Activated CD8-positive, alpha-beta memory T cell treated with anti-CD3 and anti-CD28 coated beads, Interleukin-2, amount 50 U/mL, for 48 hours (primary cell): ENCODE measurements around the gene TOR1A.
"Not testable (repeated sequence)": the region's sequence is repeated elsewhere in the genome, so short reads cannot be mapped to it uniquely, and the experiment has no call there.

Experiments
- DNase-seq: peaks from one replicate; pipeline ENCODE4 v3.0.0-alpha.2; 2020

TOR1A gene

DNA sequence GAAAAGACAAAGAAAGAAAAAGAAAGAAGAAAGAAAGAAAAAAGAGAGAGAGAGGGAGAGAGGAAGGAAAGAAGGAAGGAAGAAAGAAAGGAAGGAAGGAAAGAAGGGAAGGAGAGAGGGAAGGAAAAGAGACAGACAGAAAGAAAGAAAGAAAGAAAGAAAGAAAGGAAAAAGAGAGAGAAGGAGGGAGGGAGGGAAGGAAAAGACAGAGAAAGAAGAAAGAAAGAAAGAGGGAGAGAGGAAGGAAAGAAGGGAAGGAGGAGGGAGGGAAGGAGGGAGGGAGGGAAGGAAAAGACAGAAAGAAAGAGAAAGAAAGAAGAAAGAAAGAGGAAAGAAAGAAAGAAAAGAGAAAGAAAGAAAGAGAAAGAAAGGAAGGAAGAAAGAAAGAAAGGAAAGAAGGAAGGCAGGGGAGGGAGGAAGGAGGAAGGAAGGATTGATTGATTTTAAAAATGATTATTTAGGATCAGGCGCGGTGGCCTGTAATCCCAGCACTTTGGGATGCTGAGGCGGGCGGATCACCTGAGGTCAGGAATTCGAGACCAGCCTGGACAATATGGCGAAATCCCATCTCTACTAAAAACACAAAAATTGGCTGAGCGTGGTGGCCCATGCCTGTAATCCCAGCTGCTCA, 44.3 kb downstream of the TOR1A start:
- DNase-seq = no peak

DNA sequence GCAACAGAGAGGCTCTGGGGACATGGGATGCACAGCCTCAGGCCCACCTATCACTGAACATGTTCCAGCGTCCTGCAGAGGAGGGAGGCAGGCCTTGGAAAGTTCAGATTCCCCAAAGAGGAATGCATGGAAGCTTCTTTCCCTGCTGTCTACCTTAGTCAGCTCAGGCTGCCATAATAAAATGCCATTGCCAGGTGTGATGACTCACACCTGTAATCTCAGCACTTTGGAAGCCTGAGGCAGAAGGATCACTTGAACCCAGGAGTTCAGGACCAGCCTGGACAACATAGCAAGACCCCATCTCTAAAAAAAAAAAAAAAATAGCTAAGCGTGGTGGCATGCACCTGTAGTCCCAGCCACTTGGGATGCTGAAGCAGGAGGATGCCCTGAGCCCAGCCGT, 45.5 kb downstream of the TOR1A start:
- DNase-seq = no peak

DNA sequence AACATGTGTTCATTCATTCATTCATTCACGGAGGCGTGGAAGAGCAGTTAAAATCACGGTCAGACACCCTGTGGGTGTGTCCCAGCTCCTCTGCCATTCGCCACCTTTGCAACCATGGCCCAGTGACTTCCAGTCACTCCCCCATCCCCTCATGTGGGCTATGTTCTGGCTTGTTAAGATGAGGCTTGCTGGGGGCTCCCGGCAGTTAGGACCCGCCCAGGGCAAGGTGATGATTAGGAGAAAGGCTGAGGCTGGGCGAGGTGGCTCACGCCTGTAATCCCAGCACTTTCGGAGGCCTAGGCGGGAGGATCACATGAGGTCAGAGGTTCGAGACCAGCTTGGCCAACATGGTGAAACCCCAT, 46.2 kb downstream of the TOR1A start:
- no peak for DNase-seq

DNA sequence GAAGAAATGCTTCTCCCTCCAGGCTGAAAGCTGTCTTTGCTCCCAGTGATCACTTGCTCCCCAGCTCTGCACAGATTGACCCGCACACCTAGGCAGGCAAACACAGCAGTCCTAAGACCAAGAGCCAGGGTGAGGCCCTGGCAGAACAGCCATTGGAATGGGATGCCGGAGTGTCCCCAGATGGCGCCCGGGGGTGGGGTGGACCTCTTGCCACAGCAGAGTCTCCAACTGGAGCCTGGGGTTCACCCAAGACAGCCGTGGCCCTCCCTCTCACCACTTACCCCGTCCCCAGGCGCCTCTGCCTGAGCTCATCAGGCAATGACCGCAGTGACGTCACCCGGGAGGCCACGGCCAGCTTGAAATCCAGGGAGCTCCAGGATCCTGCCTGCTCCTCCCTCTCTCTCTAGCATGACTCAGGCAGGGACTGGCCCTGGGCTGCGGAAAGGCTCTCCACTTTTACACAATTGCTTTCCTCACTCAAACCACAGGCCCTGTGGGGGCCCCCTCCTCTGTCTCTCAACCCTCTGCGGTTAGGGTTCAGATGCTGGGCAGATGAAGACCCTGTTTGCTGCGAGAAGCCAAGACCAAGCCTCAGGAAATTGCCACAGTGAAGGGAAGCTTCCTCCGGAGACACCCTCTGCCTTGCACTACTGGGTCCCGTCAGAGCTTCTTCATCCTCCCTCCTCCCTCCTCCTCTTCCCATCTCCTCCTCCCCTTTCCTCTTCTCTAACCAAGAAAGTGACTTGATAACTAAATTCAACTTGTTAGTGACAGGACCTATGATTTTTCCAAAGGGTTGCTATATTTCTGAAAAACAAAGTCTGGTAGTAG, 46.8 kb downstream of the TOR1A start:
- peak; percentile 84 for DNase-seq

DNA sequence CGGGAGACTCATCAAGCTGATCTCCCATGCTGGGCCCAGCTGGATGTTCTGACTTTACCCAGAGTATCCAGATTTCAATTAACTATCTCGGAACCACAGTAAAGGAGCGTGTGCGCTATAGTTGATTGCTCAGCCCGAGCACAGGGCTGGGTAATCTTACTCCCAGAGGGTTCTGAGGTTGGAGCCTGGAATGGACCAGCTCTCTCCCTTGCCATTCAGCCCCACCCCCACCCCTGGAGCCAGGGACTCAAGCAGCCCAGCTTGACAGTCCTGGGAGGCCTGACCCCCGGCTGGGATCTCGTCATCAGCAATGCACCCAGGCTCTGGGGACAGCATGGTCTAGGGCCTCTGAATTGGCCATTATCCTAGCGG, 47.4 kb downstream of the TOR1A start:
- DNase-seq = no peak

DNA sequence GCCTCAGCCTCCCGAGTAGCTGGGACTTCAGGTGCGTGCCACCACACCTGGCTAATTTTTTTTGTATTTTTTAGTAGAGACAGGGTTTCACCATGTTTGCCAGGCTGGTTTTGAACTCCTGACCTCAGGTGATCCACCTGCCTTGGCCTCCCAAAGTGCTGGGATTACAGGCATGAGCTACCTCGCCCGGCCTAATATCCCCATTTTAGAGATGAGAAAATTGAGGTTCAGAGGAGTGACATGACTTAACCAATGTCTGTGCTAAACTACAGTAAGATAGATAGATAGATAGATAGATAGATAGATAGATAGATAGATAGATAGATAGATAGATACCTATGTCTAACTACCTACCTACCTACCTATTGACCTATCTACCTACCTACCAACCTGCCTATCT, 47.8 kb downstream of the TOR1A start:
- DNase-seq = not testable (repeated sequence)

DNA sequence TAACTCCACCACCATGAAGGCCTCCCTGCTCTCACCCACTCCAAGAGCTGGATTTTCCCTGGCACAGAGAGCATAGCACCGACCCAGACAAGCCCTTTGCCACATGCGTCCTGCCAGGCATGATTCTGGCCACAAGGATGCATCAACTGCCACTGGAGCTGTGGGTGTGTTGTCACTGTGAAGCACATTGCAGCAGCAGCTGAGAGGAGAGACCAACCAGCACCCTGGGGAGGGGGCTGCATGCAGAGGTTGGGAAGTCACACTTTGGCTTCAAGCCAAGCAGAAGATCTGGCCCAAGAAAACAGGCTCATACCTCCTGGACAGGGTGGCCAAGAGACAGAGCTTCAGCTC, 48.5 kb downstream of the TOR1A start:
- DNase-seq = no peak

DNA sequence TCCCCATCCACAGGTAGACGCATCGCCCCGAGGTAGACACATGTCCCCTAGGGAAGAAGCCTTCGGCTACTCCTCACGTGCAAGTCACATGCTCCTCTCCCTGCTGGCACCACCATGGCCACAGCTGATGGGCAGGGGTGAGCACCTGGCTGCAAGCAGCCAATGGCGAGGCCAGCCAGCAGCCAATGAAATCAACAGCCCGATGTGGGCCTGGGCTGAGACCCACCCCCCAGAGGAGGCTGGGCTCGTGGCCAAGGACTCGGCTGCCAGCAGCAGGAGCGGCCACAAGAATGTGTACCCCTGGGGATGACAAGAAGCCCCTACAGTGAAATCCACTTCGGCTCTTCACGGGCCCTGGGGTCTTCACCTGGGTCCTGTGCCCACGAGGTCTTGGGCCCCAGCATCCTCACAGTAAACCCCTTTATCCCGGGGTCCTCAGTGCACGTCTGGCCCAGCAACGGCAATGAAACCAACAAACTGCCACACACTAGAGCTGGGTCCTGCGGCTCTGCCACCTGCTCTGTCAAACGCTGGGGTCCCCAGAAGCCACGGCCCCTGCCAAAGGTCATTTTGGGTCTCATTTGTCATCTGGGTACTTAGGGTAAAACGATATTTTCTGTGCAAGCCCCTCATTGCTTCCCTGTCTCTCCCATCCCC, 49.0 kb downstream of the TOR1A start:
- no peak for DNase-seq

DNA sequence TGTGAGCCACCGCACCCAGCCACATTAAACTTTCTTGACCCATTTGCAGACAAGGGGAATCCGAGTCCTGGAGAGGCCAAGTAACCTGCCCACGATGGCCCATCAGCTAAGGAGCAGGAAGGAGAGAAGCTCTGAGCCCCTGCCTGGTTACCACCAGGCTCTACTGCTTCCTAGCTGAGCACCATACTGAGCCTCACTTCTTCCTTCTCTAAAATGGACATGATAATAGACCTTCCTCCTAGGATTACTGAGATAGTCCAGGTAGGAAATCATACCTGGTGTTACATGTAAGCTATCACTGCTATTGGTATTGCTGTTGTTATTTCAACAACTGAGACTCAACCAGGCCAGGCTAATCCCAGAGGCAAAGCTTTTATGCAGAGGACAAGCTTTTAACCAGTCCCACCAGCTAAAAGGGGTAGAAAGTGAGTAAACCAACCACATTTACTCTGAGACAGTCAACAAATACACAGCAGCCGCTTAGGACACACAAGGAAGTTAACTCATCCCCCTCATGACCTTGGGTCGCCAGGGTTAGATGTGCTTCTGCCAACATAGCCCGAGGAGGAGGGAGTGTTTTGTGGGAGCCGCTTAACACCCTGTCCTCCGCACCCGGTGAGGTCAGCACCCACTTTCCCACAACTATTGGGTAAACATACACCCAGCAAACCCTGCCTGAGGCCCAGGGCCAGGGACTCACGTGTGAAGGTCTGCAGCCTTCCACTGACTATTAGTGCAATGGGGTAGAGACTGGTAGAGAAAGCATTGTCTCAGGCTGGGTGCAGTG, 50.5 kb downstream of the TOR1A start:
- DNase-seq = no peak

DNA sequence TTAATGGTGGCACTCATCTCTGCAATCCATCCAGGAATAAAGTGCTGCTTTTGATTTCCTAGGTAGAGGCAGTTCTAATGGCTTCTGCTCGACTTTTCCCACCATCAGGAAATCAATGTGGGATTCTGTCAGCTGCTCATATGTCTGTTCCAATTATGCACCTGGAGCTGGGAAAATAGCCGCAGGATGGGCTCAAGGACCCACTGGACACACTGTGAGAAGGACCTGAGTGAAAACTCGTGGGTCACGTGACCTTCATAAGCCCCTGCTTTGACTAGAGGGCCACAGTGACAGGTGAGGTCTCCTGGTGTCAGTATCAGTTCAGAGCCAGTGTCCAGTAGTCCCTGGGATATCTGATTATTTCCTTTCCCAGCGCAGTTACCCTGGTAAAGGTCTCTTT, 53.2 kb downstream of the TOR1A start:
- no peak for DNase-seq

DNA sequence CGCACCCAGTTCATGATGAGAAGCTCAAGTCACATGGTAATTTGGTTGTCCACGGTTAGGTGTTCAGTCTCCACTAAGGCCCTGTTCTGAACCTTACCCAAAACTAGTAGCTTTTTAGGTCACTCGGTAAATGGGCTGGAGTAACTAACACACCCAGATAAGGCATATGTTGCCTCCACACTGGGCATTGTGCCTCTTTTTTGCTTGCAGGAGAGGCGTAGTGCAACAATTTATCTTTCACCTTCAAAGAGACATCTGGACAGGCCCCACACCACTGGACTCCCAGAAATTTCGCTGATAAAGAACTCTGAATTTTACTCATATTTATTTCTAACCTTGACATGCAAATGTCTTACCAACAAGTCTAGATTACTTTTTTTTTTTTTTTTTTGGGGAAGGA, 54.3 kb downstream of the TOR1A start:
- no peak for DNase-seq

DNA sequence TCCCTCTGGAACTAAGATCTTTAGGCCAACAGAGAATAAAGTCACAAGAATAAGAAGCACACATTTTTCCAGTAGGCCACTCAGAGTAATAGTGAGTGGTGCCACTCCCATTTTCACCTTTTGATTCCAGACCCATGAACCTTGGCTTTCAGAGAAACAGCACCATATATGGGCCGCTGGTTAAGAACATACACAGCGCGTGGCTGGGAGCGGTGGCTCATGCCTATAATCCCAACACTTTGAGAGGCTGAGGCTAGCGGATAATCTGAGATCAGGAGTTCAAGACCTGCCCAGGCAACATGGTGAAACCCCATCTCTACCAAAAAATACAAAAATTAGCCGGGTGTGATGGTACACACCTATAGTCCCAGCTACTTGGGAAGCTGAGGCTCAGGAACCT, 55.5 kb downstream of the TOR1A start:
- DNase-seq = no peak

DNA sequence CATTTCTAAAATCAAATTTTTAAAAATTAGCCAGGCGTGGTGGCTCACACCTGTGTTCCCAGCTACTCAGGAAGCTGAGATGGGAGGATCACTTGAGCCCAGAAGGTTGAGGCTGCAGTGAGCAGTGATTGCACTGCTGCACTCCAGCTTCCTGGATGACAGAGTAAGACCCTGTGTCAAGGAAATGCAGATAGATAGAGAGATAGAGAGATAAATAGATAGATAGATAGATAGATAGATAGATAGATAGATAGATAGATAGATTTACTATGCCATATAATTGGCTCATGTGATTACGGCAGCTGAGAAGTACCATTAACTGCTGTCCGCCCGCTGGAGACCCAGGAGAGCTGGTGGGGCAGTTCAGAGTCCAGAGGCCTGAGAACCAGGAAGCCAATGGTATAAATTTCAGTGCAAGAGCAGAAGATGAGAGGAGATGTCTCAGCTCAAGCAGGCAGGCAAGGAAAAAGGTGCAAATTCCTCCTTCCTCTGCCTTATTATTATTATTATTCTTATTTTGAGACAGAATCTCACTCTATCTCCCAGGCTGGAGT, 58.1 kb downstream of the TOR1A start:
- no peak for DNase-seq

DNA sequence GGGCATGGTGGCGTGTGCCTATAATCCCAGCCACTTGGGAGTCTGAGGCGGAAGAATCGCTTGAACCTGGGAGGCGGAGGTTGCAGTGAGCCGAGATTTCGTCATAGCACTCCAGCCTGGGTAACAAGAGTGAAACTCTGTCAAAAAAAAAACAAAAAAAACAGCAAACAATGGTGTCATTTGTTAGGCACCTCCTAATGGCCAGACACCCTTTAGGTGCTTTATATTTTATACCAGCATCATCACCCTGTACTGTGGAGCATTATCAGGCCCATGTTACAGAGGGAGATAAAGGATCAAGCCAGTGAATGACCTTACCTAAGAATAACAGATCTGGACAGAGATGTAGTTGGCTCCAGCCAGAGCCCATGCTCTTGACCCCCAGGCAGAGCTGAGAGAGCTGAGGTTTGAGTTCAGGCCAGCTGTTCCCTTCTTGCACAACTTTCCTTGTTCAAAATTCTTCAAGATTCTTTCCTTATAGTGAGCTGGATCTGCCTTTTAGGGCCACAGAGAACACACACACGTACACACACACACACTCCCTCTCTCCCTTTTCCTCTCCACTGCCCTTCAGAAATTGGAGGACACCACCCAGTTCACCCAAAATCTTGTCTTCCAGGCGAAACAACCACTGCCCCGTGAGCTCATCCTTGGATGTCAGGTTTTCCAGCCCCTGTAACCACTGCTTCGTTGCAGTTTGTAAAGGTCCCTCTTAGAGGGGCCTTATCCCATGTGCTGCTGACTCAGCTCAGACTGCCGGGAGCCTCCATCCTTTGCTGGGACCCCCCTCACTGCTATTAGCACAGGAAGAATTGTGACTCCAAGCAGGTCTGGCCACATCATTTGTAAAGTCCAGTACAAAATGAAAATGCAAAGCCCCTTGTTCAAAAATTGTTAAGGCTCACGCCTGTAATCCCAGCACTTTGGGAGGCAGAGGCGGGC, 60.7 kb downstream of the TOR1A start:
- no peak for DNase-seq
